ENCODE data around the gene BZW2. TPM values are rescaled to one million over a fixed set of nuclear protein-coding genes. Genes with fewer than 3 reads are reported as not detected.

Gene BZW2
- total and polyA plus RNA-seq, 2 experiments from 2014 or later = 54.1 to 60.9 TPM

DNA sequence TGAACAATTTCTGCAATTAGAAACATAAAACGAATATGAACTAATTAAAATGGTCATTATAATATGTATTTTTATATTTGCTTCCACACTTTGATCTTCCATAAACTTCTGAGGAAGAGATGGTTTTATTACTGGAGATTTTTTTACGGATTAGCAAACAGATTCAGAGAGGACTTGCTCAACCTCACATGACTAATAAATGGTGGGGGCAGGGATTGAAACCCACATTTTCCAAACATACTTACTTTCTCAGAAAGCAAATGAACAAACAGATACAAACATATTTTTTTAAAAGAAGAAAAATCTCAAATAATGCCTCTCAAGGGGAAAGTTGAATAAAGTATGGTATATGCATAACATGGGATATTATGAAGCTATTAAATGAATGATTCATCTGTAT is 18.7 kb upstream of the BZW2 start:
- TF ChIP-seq EZH2 (IDR thresholded peaks at IDR 0.05; ENCODE audit: insufficient read depth, poor library complexity, severe bottlenecking) (no peak), EZH2phosphoT487 (IDR thresholded peaks at IDR 0.05; ENCODE audit: insufficient read depth, low read depth) (no peak)
- DNase-seq = peak; percentile 68
- no peak overlapping the region for H3K4me2 ChIP-seq (ENCODE audit: unreplicated experiment)

DNA sequence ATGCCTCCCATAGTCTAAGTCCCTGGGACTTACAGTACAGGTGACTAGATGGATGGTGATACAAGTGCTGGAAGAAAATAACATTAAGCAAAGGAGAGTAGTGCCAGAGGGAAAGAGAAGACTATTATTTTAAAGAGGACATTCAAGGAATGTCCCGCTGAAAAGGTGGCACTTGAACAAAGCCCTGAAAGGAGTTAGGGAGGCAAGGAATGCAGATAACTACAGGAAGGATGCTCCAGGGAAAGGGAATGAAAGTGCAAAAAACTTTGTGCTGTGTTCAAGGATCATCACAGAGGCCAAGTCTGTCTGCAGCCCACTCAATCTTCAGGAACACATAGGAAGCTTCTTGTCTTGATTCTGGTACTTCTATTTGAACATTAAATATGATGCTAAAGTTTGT is 15.3 kb upstream of the BZW2 start:
- TF ChIP-seq EZH2 (IDR thresholded peaks at IDR 0.05; ENCODE audit: insufficient read depth, poor library complexity, severe bottlenecking) (no peak), EZH2phosphoT487 (IDR thresholded peaks at IDR 0.05; ENCODE audit: insufficient read depth, low read depth) (no peak)
- no peak for DNase-seq
- no peaks in the 10 kb centered on the region for H4K20me1 ChIP-seq (ENCODE audit: insufficient read depth)
- no peaks in the 10 kb centered on the region for H3F3A ChIP-seq (ENCODE audit: insufficient read depth)
- H3K4me1 ChIP-seq (ENCODE audit: insufficient read depth) = peaks cover 8% of the 10 kb centered on the region
- H3K27ac ChIP-seq = no peak overlapping the region
- no peaks in the 10 kb centered on the region for H3K9me3 ChIP-seq (ENCODE audit: low read depth)
- H3K79me2 ChIP-seq (ENCODE audit: insufficient read depth) = peaks cover 5% of the 10 kb centered on the region
- H3K27me3 ChIP-seq (replicated peaks; ENCODE audit: insufficient read depth) = no peaks in the 10 kb centered on the region
- in situ Hi-C loops (cut with MboI) = no loop called here
- WGBS, 2 experiments (ENCODE audit: low coverage in 1 of 2, low lambda C conversion rate in 2 of 2, missing lambda C conversion rate in 2 of 2) = 94 to 96% methylated on average over 1 of the region's 1 CpG
- H3K9me2 ChIP-seq (ENCODE audit: insufficient read depth) = no peaks in the 10 kb centered on the region
- H3K4me3 ChIP-seq = no peak overlapping the region
- no peak overlapping the region for H2AFZ ChIP-seq
- no peak overlapping the region for H3K9ac ChIP-seq
- H3K4me2 ChIP-seq (ENCODE audit: unreplicated experiment) = no peak overlapping the region
- H3K36me3 ChIP-seq (ENCODE audit: low read depth) = no peaks in the 10 kb centered on the region

More for the DNA sequence above, 18.7 kb upstream of the BZW2 start:
- Histone ChIP-seq H3K36me3 (ENCODE audit: low read depth) (peaks cover 4% of the 10 kb centered on the region), H3K4me1 (ENCODE audit: insufficient read depth) (peaks cover 8% of the 10 kb centered on the region), H3F3A (ENCODE audit: insufficient read depth) (no peaks in the 10 kb centered on the region), H3K4me3 (no peak overlapping the region), H2AFZ (no peak overlapping the region), H3K27me3 (replicated peaks; ENCODE audit: insufficient read depth) (no peaks in the 10 kb centered on the region), H3K9me2 (ENCODE audit: insufficient read depth) (no peaks in the 10 kb centered on the region), H3K27ac (no peak overlapping the region), H4K20me1 (ENCODE audit: insufficient read depth) (no peaks in the 10 kb centered on the region), H3K9me3 (ENCODE audit: low read depth) (no peaks in the 10 kb centered on the region), H3K9ac (no peak overlapping the region), H3K79me2 (ENCODE audit: insufficient read depth) (peaks cover 5% of the 10 kb centered on the region)
- in situ Hi-C loops (cut with MboI) = no loop called here
- WGBS, 2 experiments (ENCODE audit: low coverage in 1 of 2, low lambda C conversion rate in 2 of 2, missing lambda C conversion rate in 2 of 2) = 50 to 53% methylated on average over 2 of the region's 2 CpGs

DNA sequence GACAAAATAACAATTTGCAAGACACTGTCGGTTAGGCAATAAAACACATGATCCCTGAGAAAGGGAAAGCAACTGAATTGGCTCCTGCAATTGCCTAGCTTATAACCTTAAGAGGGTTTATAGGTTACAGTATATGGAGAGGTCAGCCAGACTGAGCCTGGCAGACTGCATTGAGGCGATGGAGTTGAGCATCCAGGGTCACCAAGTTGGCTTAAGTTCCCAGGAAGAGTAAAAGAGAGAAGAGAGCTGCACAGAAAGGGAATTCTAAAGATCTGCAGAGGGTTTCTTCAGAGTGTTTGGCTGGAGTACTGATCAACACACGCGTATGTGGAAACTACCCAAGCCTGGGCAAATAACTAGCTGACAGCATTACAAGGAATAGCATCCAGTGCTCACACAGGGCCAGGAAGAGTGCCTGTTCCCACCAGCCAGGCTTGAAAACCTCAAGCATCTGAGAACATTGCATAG is 11.7 kb upstream of the BZW2 start:
- no peak overlapping the region for H2AFZ ChIP-seq
- no peak overlapping the region for H3K4me3 ChIP-seq
- H3K36me3 ChIP-seq (ENCODE audit: low read depth) = no peaks in the 10 kb centered on the region
- no peaks in the 10 kb centered on the region for H3K9me2 ChIP-seq (ENCODE audit: insufficient read depth)
- no peaks in the 10 kb centered on the region for H3K27me3 ChIP-seq (replicated peaks; ENCODE audit: insufficient read depth)
- no peak overlapping the region for H3K9ac ChIP-seq
- peaks cover 10% of the 10 kb centered on the region for H3K4me1 ChIP-seq (ENCODE audit: insufficient read depth)
- in situ Hi-C loops (cut with MboI) = no loop called here
- H3K27ac ChIP-seq = no peak overlapping the region
- no peak overlapping the region for H3K4me2 ChIP-seq (ENCODE audit: unreplicated experiment)
- no peak for DNase-seq
- TF ChIP-seq EZH2 (IDR thresholded peaks at IDR 0.05; ENCODE audit: insufficient read depth, poor library complexity, severe bottlenecking) = no peak
- TF ChIP-seq EZH2phosphoT487 (IDR thresholded peaks at IDR 0.05; ENCODE audit: insufficient read depth, low read depth) = no peak
- no peaks in the 10 kb centered on the region for H3K9me3 ChIP-seq (ENCODE audit: low read depth)
- WGBS, 2 experiments (ENCODE audit: low coverage in 1 of 2, low lambda C conversion rate in 2 of 2, missing lambda C conversion rate in 2 of 2) = 65 to 68% methylated on average over 4 of the region's 4 CpGs
- H3K79me2 ChIP-seq (ENCODE audit: insufficient read depth) = peaks cover 23% of the 10 kb centered on the region
- H4K20me1 ChIP-seq (ENCODE audit: insufficient read depth) = no peaks in the 10 kb centered on the region
- peaks cover 16% of the 10 kb centered on the region for H3F3A ChIP-seq (ENCODE audit: insufficient read depth)

DNA sequence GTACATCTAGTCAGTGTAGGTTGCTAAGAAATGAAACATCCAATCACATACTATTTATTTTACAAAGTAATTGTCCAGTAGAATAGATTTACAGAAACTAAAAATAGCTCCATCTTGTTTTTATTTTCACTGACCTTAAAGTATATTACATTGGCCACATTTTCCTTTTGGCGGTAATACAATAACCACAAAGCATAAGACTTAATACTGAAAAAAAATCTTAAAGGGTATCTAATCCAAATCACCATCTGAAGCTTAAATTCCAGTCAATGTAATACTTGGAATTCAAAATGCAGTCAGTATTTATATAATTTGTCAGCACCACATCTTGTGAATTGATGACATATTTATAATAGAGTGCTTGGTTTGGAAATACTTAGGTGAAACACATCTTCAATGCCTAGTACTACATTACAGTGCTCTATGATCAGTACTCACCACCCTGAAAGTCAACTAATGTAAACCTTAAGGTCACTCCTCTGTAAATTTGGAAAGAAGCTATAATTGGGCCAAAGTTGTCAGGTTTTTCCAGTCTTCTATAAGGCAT is 9.4 kb upstream of the BZW2 start:
- peaks cover 46% of the 10 kb centered on the region for H3K79me2 ChIP-seq (ENCODE audit: insufficient read depth)
- 19 to 21% methylated on average over 1 of the region's 1 CpG for WGBS, 2 experiments (ENCODE audit: low coverage in 1 of 2, low lambda C conversion rate in 2 of 2, missing lambda C conversion rate in 2 of 2)
- H4K20me1 ChIP-seq (ENCODE audit: insufficient read depth) = no peaks in the 10 kb centered on the region
- no peaks in the 10 kb centered on the region for H3K27me3 ChIP-seq (replicated peaks; ENCODE audit: insufficient read depth)
- no peak overlapping the region; the same call in 1 of the 2 replicates for H3K27ac ChIP-seq
- no peaks in the 10 kb centered on the region for H3K9me2 ChIP-seq (ENCODE audit: insufficient read depth)
- peaks cover 10% of the 10 kb centered on the region for H3K4me1 ChIP-seq (ENCODE audit: insufficient read depth)
- TF ChIP-seq EZH2 (IDR thresholded peaks at IDR 0.05; ENCODE audit: insufficient read depth, poor library complexity, severe bottlenecking) (no peak), EZH2phosphoT487 (IDR thresholded peaks at IDR 0.05; ENCODE audit: insufficient read depth, low read depth) (0 out of 2 replicates have a peak, but pooled peaks have one; percentile 66)
- H2AFZ ChIP-seq = no peak overlapping the region
- DNase-seq = peak; percentile 26
- H3F3A ChIP-seq (ENCODE audit: insufficient read depth) = peaks cover 16% of the 10 kb centered on the region
- no peak overlapping the region for H3K9ac ChIP-seq
- in situ Hi-C loops (cut with MboI) = no loop called here
- H3K4me3 ChIP-seq = no peak overlapping the region
- H3K36me3 ChIP-seq (ENCODE audit: low read depth) = no peaks in the 10 kb centered on the region
- H3K9me3 ChIP-seq (ENCODE audit: low read depth) = no peaks in the 10 kb centered on the region
- H3K4me2 ChIP-seq (ENCODE audit: unreplicated experiment) = no peak overlapping the region
